Activated CD8-positive, alpha-beta T cell treated with anti-CD3 and anti-CD28 coated beads for 36 hours (primary cell): Measurements from ENCODE around the gene PPM1B. TPM values are rescaled to one million over a fixed set of nuclear protein-coding genes. Genes with fewer than 3 reads are reported as not detected.

Source experiments
- ATAC-seq: fragments of 200-7000 bp; cut with Tn5 transposase; one replicate; pipeline ENCODE4 v1.10.0; 2021; ENCODE audit warnings: mild to moderate bottlenecking, moderate library complexity
- CTCF ChIA-PET: fragments of 350-600 bp; sonication (Branson Sonifier 250); formaldehyde crosslinking; loops from one replicate; lab custom pipeline; 2021; ENCODE audit warnings: antibody characterized with exemption; lab: Charles Lee
- POLR2A ChIA-PET: fragments of 350-600 bp; sonication (Branson Sonifier 250); formaldehyde crosslinking; loops from one replicate; lab custom pipeline; 2021; ENCODE audit warnings: antibody characterized with exemption; lab: Charles Lee
- DNase-seq: peaks from one replicate; pipeline ENCODE4 v3.0.0-alpha.2; 2020
- H3K27ac Mint-ChIP-seq: one replicate; pipeline ENCODE4 v1.8.0; 2021; ENCODE audit warnings: mild to moderate bottlenecking, mixed read lengths
- H3K27me3 Mint-ChIP-seq: one replicate; pipeline ENCODE4 v1.8.0; 2021; ENCODE audit warnings: mixed read lengths
- H3K36me3 Mint-ChIP-seq: one replicate; pipeline ENCODE4 v1.8.0; 2021; ENCODE audit warnings: low read depth, mixed read lengths
- H3K4me1 Mint-ChIP-seq: one replicate; pipeline ENCODE4 v1.8.0; 2021; ENCODE audit warnings: low read depth, mixed read lengths
- H3K4me3 Mint-ChIP-seq: one replicate; pipeline ENCODE4 v1.8.0; 2021; ENCODE audit warnings: mild to moderate bottlenecking, moderate library complexity, mixed read lengths
- H3K9me3 Mint-ChIP-seq: one replicate; pipeline ENCODE4 v1.8.0; 2021; ENCODE audit warnings: mixed read lengths
- intact Hi-C: fragments of 100-400 bp; cut with micrococcal nuclease; formaldehyde crosslinking; loops from one replicate; pipeline ENCODE4 v1.10.0; 2022
- total RNA-seq, 2 experiments: library from RNA; stranded (reverse); gene quantifications; one replicate each; pipeline ENCODE4 v1.2.3, GENCODE V29; 2021
- TF ChIP-seq, protein P1 (sequence below): fragments of 200-600 bp; IDR thresholded peaks from one replicate; pipeline ENCODE4 v1.8.0; 2022; ENCODE audit warnings: antibody characterized with exemption, mild to moderate bottlenecking

The PPM1B gene
- total RNA-seq, 2 experiments from 2014 or later = 37.1 to 40.7 TPM

DNA sequence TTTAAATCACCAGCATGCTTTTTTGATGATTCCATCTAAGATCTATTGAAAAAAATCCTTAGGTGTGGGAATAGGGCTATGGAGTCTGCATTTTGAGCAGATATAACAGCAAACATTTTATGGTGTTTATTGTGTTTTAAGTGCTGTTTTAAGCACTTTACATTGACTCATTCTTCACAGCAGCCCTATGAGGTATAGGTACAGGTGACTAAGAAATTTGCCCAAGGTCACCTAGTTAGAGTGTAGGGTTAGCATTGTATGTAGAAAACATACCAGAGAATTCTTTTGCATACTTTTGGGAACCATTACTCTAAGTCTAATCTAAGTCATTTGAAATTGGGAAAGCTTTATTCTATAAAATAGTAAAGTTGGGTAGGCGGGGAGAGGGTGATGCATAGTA, 31.3 kb downstream of the PPM1B start:
- TF ChIP-seq, protein P1, sequence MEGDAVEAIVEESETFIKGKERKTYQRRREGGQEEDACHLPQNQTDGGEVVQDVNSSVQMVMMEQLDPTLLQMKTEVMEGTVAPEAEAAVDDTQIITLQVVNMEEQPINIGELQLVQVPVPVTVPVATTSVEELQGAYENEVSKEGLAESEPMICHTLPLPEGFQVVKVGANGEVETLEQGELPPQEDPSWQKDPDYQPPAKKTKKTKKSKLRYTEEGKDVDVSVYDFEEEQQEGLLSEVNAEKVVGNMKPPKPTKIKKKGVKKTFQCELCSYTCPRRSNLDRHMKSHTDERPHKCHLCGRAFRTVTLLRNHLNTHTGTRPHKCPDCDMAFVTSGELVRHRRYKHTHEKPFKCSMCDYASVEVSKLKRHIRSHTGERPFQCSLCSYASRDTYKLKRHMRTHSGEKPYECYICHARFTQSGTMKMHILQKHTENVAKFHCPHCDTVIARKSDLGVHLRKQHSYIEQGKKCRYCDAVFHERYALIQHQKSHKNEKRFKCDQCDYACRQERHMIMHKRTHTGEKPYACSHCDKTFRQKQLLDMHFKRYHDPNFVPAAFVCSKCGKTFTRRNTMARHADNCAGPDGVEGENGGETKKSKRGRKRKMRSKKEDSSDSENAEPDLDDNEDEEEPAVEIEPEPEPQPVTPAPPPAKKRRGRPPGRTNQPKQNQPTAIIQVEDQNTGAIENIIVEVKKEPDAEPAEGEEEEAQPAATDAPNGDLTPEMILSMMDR = no peak
- Mint-ChIP-seq H3K4me1 (peaks cover 58% of the 10 kb centered on the region), H3K4me3 (no peak overlapping the region), H3K9me3 (peaks cover 5% of the 10 kb centered on the region), H3K27me3 (no peaks in the 10 kb centered on the region), H3K27ac (no peak overlapping the region), H3K36me3 (peaks cover 47% of the 10 kb centered on the region)
- CTCF ChIA-PET = no interaction called here
- ATAC-seq (no peak), DNase-seq (no peak)
- POLR2A ChIA-PET = no interaction called here
- intact Hi-C loops = no loop called here

DNA sequence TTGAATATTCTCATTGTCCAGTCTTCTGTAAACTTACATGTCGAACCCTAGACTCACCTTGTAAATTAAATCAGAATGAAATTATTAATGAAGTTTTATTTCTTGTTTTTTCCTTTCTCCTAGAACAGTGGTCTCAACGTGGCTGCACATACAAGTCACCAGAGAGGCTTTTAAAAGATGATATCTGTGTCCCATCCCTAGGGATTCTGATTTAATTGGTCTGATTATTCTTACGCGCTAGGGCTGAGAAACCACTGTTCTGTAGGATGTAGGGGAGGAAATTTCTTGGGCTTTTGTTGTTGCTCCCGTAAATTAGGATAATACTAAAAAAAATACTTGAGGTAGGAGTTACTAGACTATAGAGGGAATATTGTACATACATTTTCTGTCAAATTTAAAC, 32.1 kb downstream of the PPM1B start:
- Mint-ChIP-seq H3K36me3 (peaks cover 44% of the 10 kb centered on the region), H3K9me3 (peaks cover 5% of the 10 kb centered on the region), H3K4me3 (no peak overlapping the region), H3K27me3 (no peaks in the 10 kb centered on the region), H3K4me1 (peaks cover 56% of the 10 kb centered on the region), H3K27ac (no peak overlapping the region)
- ChIA-PET POLR2A (no interaction called here), CTCF (no interaction called here)
- DNase-seq (no peak), ATAC-seq (no peak)
- intact Hi-C loops = no loop called here
- TF ChIP-seq, protein P1 = no peak

DNA sequence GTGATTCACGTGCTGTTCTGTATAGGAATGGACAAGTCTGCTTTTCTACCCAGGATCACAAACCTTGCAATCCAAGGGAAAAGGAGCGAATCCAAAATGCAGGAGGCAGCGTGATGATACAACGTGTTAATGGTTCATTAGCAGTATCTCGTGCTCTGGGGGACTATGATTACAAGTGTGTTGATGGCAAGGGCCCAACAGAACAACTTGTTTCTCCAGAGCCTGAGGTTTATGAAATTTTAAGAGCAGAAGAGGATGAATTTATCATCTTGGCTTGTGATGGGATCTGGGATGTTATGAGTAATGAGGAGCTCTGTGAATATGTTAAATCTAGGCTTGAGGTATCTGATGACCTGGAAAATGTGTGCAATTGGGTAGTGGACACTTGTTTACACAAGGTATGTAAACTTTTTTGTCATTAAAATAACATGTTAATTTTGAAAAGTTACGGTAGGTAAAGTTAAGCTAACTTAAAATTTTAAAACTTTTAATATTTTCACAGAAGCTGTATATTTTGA, 33.0 kb downstream of the PPM1B start:
- CTCF ChIA-PET = interaction anchor here (0.9 to 1.3 kb wide), 4 partner anchors 8 to 115 kb away, joined by 3 read pairs; no protein-coding TSS in a partner anchor
- TF ChIP-seq, protein P1 = no peak

DNA sequence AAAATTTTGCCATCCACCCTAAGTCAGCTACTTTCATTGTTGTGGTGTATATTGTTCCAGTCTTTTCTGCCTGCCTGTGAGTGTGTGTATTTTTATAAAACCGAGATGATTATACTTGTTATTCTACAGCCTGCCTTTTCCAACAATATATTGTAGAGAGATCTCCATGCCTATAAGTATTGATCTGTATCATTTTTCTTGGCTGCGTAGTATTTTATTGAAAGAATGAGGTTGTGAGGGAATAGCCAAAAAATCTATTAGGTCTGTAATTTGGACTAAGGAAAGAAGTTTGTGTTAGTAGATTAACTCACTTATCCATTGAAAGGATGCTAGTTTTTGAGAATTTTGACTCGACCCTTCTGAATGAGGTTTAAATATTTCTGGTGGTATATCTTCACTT, 34.9 kb downstream of the PPM1B start:
- no peaks in the 10 kb centered on the region for H3K27me3 Mint-ChIP-seq
- POLR2A ChIA-PET = interaction anchor here (0.9 kb wide), 1 partner anchor 9 kb away, joined by 3 read pairs; no protein-coding TSS in a partner anchor
- no peak overlapping the region for H3K27ac Mint-ChIP-seq
- intact Hi-C loops = no loop called here
- peaks cover 5% of the 10 kb centered on the region for H3K9me3 Mint-ChIP-seq
- H3K4me3 Mint-ChIP-seq = no peak overlapping the region
- H3K36me3 Mint-ChIP-seq = peaks cover 38% of the 10 kb centered on the region
- ATAC-seq = no peak
- CTCF ChIA-PET = interaction anchor here (1.0 kb wide), 1 partner anchor 12 kb away, joined by 3 read pairs; no protein-coding TSS in a partner anchor
- DNase-seq = no peak
- TF ChIP-seq, protein P1 = no peak
- H3K4me1 Mint-ChIP-seq = peaks cover 51% of the 10 kb centered on the region

More for the DNA sequence above, 33.0 kb downstream of the PPM1B start:
- H3K27ac Mint-ChIP-seq = no peak overlapping the region
- no peak overlapping the region for H3K4me3 Mint-ChIP-seq
- ATAC-seq (no peak), DNase-seq (no peak)
- no peaks in the 10 kb centered on the region for H3K27me3 Mint-ChIP-seq
- H3K4me1 Mint-ChIP-seq = peaks cover 54% of the 10 kb centered on the region
- H3K36me3 Mint-ChIP-seq = peaks cover 36% of the 10 kb centered on the region
- POLR2A ChIA-PET = interaction anchor here (0.7 to 1.2 kb wide), 2 partner anchors 9 to 28 kb away, joined by 3 read pairs; no protein-coding TSS in a partner anchor
- H3K9me3 Mint-ChIP-seq = peaks cover 5% of the 10 kb centered on the region
- intact Hi-C loops = no loop called here

DNA sequence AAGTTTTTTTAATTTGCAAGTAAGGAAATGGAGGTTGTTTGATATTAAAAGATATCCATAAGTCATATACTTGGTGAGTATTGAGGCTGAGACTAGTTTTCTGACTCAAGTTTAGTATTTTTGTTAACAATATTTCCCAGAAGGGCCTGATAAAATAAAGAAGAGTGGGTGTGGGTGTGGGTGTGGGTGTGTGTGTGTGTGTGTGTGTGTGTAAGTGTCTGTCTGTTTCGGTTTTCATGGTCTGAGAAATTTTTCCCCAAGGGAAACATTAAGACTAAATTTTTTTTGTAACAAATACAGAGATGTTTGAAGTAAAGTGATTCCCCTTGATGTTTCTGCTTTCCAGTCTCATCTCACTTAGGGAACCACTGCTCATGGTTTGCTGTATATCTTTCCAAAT, 36.5 kb downstream of the PPM1B start:
- H3K27ac Mint-ChIP-seq = peak overlapping the region; percentile 69
- CTCF ChIA-PET = interaction anchor here (0.9 kb wide), 1 partner anchor 13 kb away, joined by 3 read pairs; no protein-coding TSS in a partner anchor
- H3K9me3 Mint-ChIP-seq = peaks cover 5% of the 10 kb centered on the region
- H3K4me3 Mint-ChIP-seq = no peak overlapping the region
- intact Hi-C loops = no loop called here
- peaks cover 43% of the 10 kb centered on the region for H3K4me1 Mint-ChIP-seq
- no peaks in the 10 kb centered on the region for H3K27me3 Mint-ChIP-seq
- TF ChIP-seq, protein P1 = no peak
- DNase-seq (no peak), ATAC-seq (no peak)
- POLR2A ChIA-PET = no interaction called here
- peaks cover 43% of the 10 kb centered on the region for H3K36me3 Mint-ChIP-seq
